Activated B cell treated with CpG ODN at 0.5 μM for 24 hours (primary cell): ENCODE measurements around the gene PLAU. TPM values are rescaled to one million over a fixed set of nuclear protein-coding genes. Genes with fewer than 3 reads are reported as not detected.

Experiments used
- ATAC-seq: fragments of 200-7000 bp; cut with Tn5 transposase; one replicate; pipeline ENCODE4 v1.10.0; 2021; ENCODE audit warnings: low read depth, mild to moderate bottlenecking, moderate library complexity
- CTCF ChIA-PET: fragments of 350-600 bp; sonication (Branson Sonifier 250); formaldehyde crosslinking; loops from one replicate; lab custom pipeline; 2021; ENCODE audit warnings: antibody characterized with exemption; lab: Charles Lee
- POLR2A ChIA-PET: fragments of 350-600 bp; sonication (Branson Sonifier 250); formaldehyde crosslinking; loops from one replicate; lab custom pipeline; 2021; ENCODE audit warnings: antibody characterized with exemption; lab: Charles Lee
- DNase-seq: peaks from one replicate; pipeline ENCODE4 v3.0.0; 2022
- H3K27ac Mint-ChIP-seq: one replicate; pipeline ENCODE4 v1.8.0; 2020; ENCODE audit warnings: mixed read lengths
- H3K27me3 Mint-ChIP-seq: one replicate; pipeline ENCODE4 v1.8.0; 2021; ENCODE audit warnings: mixed read lengths
- H3K36me3 Mint-ChIP-seq: one replicate; pipeline ENCODE4 v1.8.0; 2021; ENCODE audit warnings: low read depth, mixed read lengths
- H3K4me1 Mint-ChIP-seq: one replicate; pipeline ENCODE4 v1.8.0; 2021; ENCODE audit warnings: mixed read lengths
- H3K4me3 Mint-ChIP-seq: one replicate; pipeline ENCODE4 v1.8.0; 2020; ENCODE audit warnings: mild to moderate bottlenecking, mixed read lengths
- H3K9me3 Mint-ChIP-seq: one replicate; pipeline ENCODE4 v1.8.0; 2020; ENCODE audit warnings: mixed read lengths
- intact Hi-C: fragments of 100-400 bp; cut with micrococcal nuclease; formaldehyde crosslinking; loops from one replicate; pipeline ENCODE4 v1.15.1; 2024
- total RNA-seq: library from RNA; stranded (reverse); gene quantifications from 2 replicates; pipeline ENCODE4 v1.2.3, GENCODE V29; 2022
- TF ChIP-seq, protein P1 (sequence below): fragments of 200-600 bp; IDR thresholded peaks from one replicate; pipeline ENCODE4 v1.8.0; 2022; ENCODE audit warnings: antibody characterized with exemption, mild to moderate bottlenecking

PLAU gene
- total RNA-seq, 1 donor from 2014 or later: not detected

DNA sequence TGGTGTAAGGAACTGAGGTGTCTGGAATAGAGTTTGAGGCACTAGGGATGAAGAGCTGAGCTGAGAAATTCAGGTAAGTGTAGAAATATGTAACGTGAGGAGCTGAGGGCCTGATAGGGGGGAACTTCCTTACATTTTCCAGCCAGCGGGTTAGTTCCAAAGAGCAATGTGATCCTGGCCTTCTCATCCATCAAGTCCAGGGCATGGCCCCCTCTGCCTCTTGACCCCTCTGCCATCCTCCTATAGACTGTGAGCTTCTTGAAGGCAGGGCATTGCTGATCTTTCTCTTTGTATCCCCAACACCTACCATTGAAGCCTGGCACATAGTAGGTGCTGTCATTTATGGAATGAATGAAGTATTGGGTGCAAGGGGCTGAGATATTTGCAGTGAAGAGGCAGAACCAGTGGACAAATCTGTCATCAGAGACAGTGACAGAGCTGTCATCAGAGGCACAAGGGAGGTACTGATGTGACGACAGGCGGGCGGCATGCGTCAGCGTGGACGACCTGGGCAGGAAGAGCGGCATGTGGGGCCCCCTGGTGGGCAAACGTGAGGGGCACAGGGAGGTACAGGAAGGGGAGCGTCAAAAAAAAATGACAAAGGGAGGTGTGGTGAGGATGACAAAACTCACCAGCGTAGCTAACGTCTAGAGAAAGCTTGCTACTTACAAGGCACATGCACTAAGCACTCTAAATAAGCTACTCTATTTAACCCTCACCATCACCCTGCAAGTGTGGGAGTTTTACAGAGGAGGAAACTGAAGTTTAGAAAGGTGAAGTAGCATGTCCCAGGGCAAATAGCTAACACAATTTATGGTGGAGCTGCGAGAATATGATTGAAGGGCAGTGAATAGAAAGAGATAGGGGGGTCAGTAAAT lies 31.4 kb upstream of the PLAU start:
- H3K36me3 Mint-ChIP-seq: no peaks in the 10 kb centered on the region
- intact Hi-C loops: loop anchor here (1.0 to 10.0 kb wide), 7 partner anchors 30 to 945 kb away; partner anchors contain the start of genes KAT6B and NDST2
- TF ChIP-seq, protein P1, sequence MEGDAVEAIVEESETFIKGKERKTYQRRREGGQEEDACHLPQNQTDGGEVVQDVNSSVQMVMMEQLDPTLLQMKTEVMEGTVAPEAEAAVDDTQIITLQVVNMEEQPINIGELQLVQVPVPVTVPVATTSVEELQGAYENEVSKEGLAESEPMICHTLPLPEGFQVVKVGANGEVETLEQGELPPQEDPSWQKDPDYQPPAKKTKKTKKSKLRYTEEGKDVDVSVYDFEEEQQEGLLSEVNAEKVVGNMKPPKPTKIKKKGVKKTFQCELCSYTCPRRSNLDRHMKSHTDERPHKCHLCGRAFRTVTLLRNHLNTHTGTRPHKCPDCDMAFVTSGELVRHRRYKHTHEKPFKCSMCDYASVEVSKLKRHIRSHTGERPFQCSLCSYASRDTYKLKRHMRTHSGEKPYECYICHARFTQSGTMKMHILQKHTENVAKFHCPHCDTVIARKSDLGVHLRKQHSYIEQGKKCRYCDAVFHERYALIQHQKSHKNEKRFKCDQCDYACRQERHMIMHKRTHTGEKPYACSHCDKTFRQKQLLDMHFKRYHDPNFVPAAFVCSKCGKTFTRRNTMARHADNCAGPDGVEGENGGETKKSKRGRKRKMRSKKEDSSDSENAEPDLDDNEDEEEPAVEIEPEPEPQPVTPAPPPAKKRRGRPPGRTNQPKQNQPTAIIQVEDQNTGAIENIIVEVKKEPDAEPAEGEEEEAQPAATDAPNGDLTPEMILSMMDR: no peak
- ChIA-PET CTCF (interaction anchor here (0.5 to 7.3 kb wide), 32 partner anchors 9 to 337 kb away, joined by 3 to 129 read pairs (median 5); a partner anchor contains a TSS), POLR2A (interaction anchor here (0.6 to 2.6 kb wide), 10 partner anchors 12 to 950 kb away, joined by 3 to 25 read pairs (median 4); partner anchors contain the start of genes CHCHD1 and ZSWIM8)
- ATAC-seq (peak; percentile 96), DNase-seq (peak; percentile 86)
- peak overlapping the region; percentile 67 for H3K27ac Mint-ChIP-seq
- no peaks in the 10 kb centered on the region for H3K27me3 Mint-ChIP-seq
- H3K9me3 Mint-ChIP-seq: no peaks in the 10 kb centered on the region
- no peak overlapping the region for H3K4me3 Mint-ChIP-seq
- H3K4me1 Mint-ChIP-seq: peaks cover 22% of the 10 kb centered on the region

DNA sequence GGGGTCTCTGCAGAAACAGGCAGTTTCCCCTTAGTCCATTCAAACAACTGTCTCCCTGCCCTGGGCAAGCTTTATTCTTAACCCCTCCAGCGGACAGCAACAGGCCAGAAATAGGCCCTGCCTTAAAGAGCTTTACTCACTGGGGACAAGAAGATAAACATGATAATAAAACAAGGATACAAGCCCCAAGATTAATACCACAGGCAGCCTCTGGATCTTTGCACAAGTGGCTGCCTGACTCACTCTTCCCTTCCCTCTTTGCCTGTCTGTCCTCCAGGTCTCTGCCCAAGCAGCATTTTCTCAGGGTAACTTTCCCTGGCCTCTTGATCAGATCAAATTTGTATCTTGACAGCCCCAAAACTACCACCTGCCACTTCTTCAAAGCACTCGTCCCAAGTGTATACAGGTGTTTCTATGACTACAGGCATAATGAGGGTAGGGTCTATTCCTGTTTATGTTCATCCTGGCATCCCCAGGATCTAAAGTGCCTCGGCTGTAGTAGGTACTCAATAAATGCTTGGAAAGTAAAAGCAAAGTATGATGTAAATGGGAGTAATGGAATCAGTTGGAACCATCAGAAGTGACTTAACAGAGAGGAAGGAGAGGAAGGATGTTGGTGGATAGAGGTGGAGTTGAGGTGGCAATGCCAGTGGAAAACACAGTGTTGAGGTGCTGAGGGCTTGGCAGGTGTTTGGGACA lies 29.6 kb upstream of the PLAU start:
- Mint-ChIP-seq H3K36me3 (no peaks in the 10 kb centered on the region), H3K27ac (no peak overlapping the region), H3K4me1 (peaks cover 16% of the 10 kb centered on the region), H3K27me3 (no peaks in the 10 kb centered on the region), H3K4me3 (no peak overlapping the region), H3K9me3 (no peaks in the 10 kb centered on the region)
- DNase-seq (no peak), ATAC-seq (no peak)
- intact Hi-C loops: no loop called here
- ChIA-PET CTCF (interaction anchor here (0.7 to 7.3 kb wide), 8 partner anchors 9 to 221 kb away, joined by 3 to 129 read pairs (median 11); no protein-coding TSS in a partner anchor), POLR2A (no interaction called here)
- TF ChIP-seq, protein P1: no peak

DNA sequence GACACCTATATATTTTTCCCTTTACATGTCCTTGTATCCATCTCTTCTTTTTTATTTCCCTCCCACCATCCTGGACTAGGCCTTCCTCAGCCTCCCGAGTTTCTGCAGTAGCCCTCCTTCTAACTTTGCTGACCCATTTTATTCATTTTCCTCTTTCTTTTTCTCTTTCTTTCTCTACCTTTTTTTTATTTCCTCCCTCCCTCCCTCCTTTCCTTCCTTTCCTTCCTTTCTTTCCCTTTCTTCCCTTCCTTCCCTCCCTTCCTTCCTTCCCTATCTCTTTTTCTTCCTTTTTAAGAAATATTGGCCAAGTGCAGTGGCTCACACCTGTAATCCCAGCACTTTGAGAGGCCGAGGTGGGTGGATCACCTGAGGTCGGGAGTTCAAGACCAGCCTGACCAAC lies 26.9 kb upstream of the PLAU start:
- ATAC-seq: no peak
- intact Hi-C loops: no loop called here
- Mint-ChIP-seq H3K27me3 (no peaks in the 10 kb centered on the region), H3K36me3 (no peaks in the 10 kb centered on the region), H3K27ac (no peak overlapping the region), H3K9me3 (no peaks in the 10 kb centered on the region), H3K4me1 (peaks cover 16% of the 10 kb centered on the region), H3K4me3 (no peak overlapping the region)
- ChIA-PET CTCF (interaction anchor here (1.0 to 10.8 kb wide), 4 partner anchors 37 to 219 kb away, joined by 4 to 140 read pairs (median 72); no protein-coding TSS in a partner anchor), POLR2A (no interaction called here)
- TF ChIP-seq, protein P1: no peak
- DNase-seq: no peak

DNA sequence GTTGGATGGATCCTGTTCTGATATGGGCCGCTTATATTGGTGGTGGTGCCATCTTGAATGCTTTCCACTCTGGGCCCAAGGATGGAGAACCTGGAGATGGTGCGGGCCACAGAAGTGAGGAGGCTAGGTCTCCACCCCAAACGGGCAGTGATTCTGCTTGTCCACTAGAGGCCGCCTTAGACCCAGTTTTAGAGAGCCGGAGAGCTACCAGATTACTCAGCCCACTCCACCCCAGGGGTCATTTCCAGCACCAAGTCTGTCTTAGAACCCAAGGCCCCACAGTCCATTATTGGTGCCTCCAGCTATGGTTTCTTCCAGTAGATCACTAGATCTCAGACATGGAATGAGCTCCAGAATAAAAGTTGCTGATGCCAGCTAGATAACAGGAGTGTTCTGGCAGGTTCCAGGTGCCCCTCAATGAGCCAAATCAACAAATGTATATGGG lies 24.8 kb upstream of the PLAU start:
- DNase-seq: peak; percentile 52
- no peaks in the 10 kb centered on the region for H3K27me3 Mint-ChIP-seq
- ChIA-PET POLR2A (interaction anchor here (1.2 to 1.3 kb wide), 2 partner anchors 190 to 195 kb away, joined by 3 to 4 read pairs; no protein-coding TSS in a partner anchor), CTCF (interaction anchor here (0.6 to 10.8 kb wide), 37 partner anchors 8 to 348 kb away, joined by 3 to 181 read pairs (median 4); partner anchors contain the start of gene PLAU)
- TF ChIP-seq, protein P1: no peak
- ATAC-seq: peak; percentile 97
- peaks cover 11% of the 10 kb centered on the region for H3K4me1 Mint-ChIP-seq
- no peak overlapping the region for H3K27ac Mint-ChIP-seq
- no peaks in the 10 kb centered on the region for H3K36me3 Mint-ChIP-seq
- H3K4me3 Mint-ChIP-seq: no peak overlapping the region
- H3K9me3 Mint-ChIP-seq: no peaks in the 10 kb centered on the region
- intact Hi-C loops: loop anchor here (1.0 to 5.0 kb wide), 7 partner anchors 54 to 1351 kb away; partner anchors contain the start of gene COMTD1
